Measurements from ENCODE around the gene RBMX2. TPM values are rescaled to one million over a fixed set of nuclear protein-coding genes. Genes with fewer than 3 reads are reported as not detected.
"Not testable (repeated sequence)": the region's sequence is repeated elsewhere in the genome, so short reads cannot be mapped to it uniquely, and the experiment has no call there.

Gene RBMX2
- 18.7 and 21.8 TPM in 2 replicates for total RNA-seq
- 20.8 TPM for polyA plus RNA-seq (2012)

- DNase-seq (ENCODE audit: low read depth), result peak; percentile 76
Observed at GRCh38 chrX:130401415-130402207, at the start of gene RBMX2. RBMX2 (plus strand) TSS chrX:130401987; CDS start chrX:130402033, 46 bp downstream.

- not testable (repeated sequence) for DNase-seq (ENCODE audit: low read depth)
Observed at GRCh38 chrX:130352050-130352449, 49.7 kb upstream of the RBMX2 start.

- DNase-seq (ENCODE audit: low read depth), result no peak
Observed at GRCh38 chrX:130376077-130376476, 25.7 kb upstream of the RBMX2 start.

- DNase-seq (ENCODE audit: low read depth), result no peak
Observed at GRCh38 chrX:130378024-130378669, 23.6 kb upstream of the RBMX2 start.

GRCh38 chrX:130385520-130385919 is 16.3 kb upstream of the RBMX2 start, which contains the start of gene GPR119:
GPR119 (minus strand) TSS chrX:130385674; CDS start chrX:130385447, 227 bp downstream.
- no peak for DNase-seq (ENCODE audit: low read depth)

GRCh38 chrX:130386408-130386808 is 15.4 kb upstream of the RBMX2 start:
- no peak for DNase-seq (ENCODE audit: low read depth)

- peak; percentile 58 for DNase-seq (ENCODE audit: low read depth)
Observed at GRCh38 chrX:130393451-130394074, 8.2 kb upstream of the RBMX2 start.

GRCh38 chrX:130395341-130395740 is 6.4 kb upstream of the RBMX2 start:
- peak; percentile 60 for DNase-seq (ENCODE audit: low read depth)

GRCh38 chrX:130402208-130402684 is 459 bp downstream of the RBMX2 start:
- no peak for DNase-seq (ENCODE audit: low read depth)

- DNase-seq (ENCODE audit: low read depth), result no peak
Observed at GRCh38 chrX:130413415-130413814, 11.6 kb downstream of the RBMX2 start.

GRCh38 chrX:130414800-130415199 is 13.0 kb downstream of the RBMX2 start:
- DNase-seq (ENCODE audit: low read depth), result no peak

- DNase-seq (ENCODE audit: low read depth), result no peak
Observed at GRCh38 chrX:130415201-130415600, 13.4 kb downstream of the RBMX2 start.

GRCh38 chrX:130416785-130417184 is 15.0 kb downstream of the RBMX2 start:
- DNase-seq (ENCODE audit: low read depth), result no peak

- DNase-seq (ENCODE audit: low read depth), result no peak
Observed at GRCh38 chrX:130418066-130418465, 16.3 kb downstream of the RBMX2 start.

- no peak for DNase-seq (ENCODE audit: low read depth)
Observed at GRCh38 chrX:130418740-130419139, 17.0 kb downstream of the RBMX2 start.

GRCh38 chrX:130419263-130419662 is 17.5 kb downstream of the RBMX2 start:
- DNase-seq (ENCODE audit: low read depth), result no peak

- no peak for DNase-seq (ENCODE audit: low read depth)
Observed at GRCh38 chrX:130426531-130426930, 24.7 kb downstream of the RBMX2 start.

- not testable (repeated sequence) for DNase-seq (ENCODE audit: low read depth)
Observed at GRCh38 chrX:130429236-130429635, 27.4 kb downstream of the RBMX2 start.

GRCh38 chrX:130435937-130436336 is 34.1 kb downstream of the RBMX2 start:
- DNase-seq (ENCODE audit: low read depth), result no peak

- DNase-seq (ENCODE audit: low read depth), result not testable (repeated sequence)
Observed at GRCh38 chrX:130437996-130438395, 36.2 kb downstream of the RBMX2 start.

GRCh38 chrX:130443875-130444274 is 42.1 kb downstream of the RBMX2 start:
- no peak for DNase-seq (ENCODE audit: low read depth)
